Pancreas (tissue), 10 donors: ENCODE measurements around the gene OSBPL6. TPM values are rescaled to one million over a fixed set of nuclear protein-coding genes. Genes with fewer than 3 reads are reported as not detected.

ENCODE experiments used
- ATAC-seq, 4 donors: fragments of 200-7000 bp; cut with Tn5 transposase; one replicate each; pipeline versions ENCODE4 v1.8.0 to v1.9.1; 2020; ENCODE audit warnings: mild to moderate bottlenecking in 4 of 4, moderate library complexity in 4 of 4
- DNase-seq, 6 donors: peaks; one replicate each; pipeline ENCODE4 v3.0.0-alpha.2; 2020
- FAIRE-seq: peaks from 2 replicates; lab custom pipeline; 2012; peaks lifted over from hg19 to GRCh38; lab: Jason Lieb, UNC
- H3K27ac ChIP-seq, 4 donors: fragments of 200-600 bp; sonication (generic); 1 replicate in 3 of 4; 2 replicates in 1 of 4; pipeline versions ENCODE4 v1.5.0 to v1.8.0; 2020
- H3K27me3 ChIP-seq, 4 donors: fragments of 200-600 bp; one replicate each; pipeline ENCODE4 v1.8.0; 2021
- H3K36me3 ChIP-seq, 3 donors: fragments of 200-600 bp; sonication (generic) in 1 of 3; one replicate each; pipeline versions ENCODE4 v1.5.0 to v1.8.0; 2020 to 2021
- H3K4me1 ChIP-seq, 3 donors: fragments of 200-600 bp; one replicate each; pipeline ENCODE4 v1.8.0; 2021
- H3K4me3 ChIP-seq, 4 donors: fragments of 200-600 bp; sonication (generic) in 2 of 4; one replicate each; pipeline versions ENCODE4 v1.5.0 to v1.8.0; 2020 to 2021
- H3K9me3 ChIP-seq, 4 donors: fragments of 200-600 bp; one replicate each; pipeline ENCODE4 v1.8.0; 2021
- WGBS, 2 donors: extraction: QIAGEN DNeasy Blood & Tissue Kit; methylation state at CpG; one replicate each; pipeline ENCODE4 v1.1.7; 2013; 5-methylcytosine and 5-hydroxymethylcytosine counted together
- intact Hi-C, 3 donors: fragments of 100-400 bp; cut with DNase I; formaldehyde crosslinking; loops; one replicate each; pipeline versions ENCODE4 v1.11.1 to v1.14.2; 2022
- polyA plus RNA-seq, 2 donors: library from polyadenylated mRNA; stranded (reverse); fragments of 200-250 nt; gene quantifications; one replicate each; pipeline ENCODE4 v1.2.3, GENCODE V29; 2013
- total RNA-seq, 6 donors: library from RNA; stranded (reverse); fragmentation: NEBNext Ultra II Directional in 4 of 6; extraction: Animal tissue kit (Norgen Biotek cat#: 25700) in 4 of 6; gene quantifications; one replicate each; pipeline versions ENCODE4 v1.2.1 to v1.2.4, GENCODE V29; 2021 to 2023
- TF ChIP-seq, protein P1 (sequence below), 4 donors: fragments of 200-600 bp; sonication (generic) in 3 of 4; IDR thresholded peaks; one replicate each; pipeline versions ENCODE4 v1.5.0 to v1.8.0; 2021; ENCODE audit warnings: antibody characterized with exemption in 4 of 4
- donor health status: healthy with polysubstance abuse.
- donor health status: DM: no; HTN: no; CAD: no; lungs with moderate emphysema.
- donor health status: DM: no; HTN: no; CAD: no.
- donor health status: control.
- donor health status: control.
- donor health status: Bipolar disorder and iron deficiency.
- donor health status: DM: yes; HTN: yes; CAD: no.
- donor health status: DM: no; HTN: no; CAD: no.
- donor health status: DM: no; HTN: no; CAD: no.
- donor health status: DM: yes; HTN: yes; CAD: no.

Gene OSBPL6
- total and polyA plus RNA-seq, 8 donors, result 0.30 to 1.4 (median 0.79) TPM

DNA sequence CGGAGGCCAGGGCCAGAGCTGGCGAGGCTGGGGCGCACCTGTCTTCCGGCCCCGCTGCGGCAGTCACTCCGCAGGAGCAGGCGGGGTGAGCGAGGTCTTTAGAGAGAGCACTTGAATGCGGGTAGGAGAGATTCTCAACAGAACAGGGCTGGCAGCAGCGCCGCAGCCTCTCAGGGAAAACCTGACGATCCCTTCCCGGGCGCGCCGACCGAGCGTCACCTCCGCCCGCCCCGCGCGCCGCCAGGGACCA, 256.1 kb downstream of the OSBPL6 start:
- Histone ChIP-seq H3K27ac (peak overlapping the region; percentile 92 to 99 (median 95)), H3K4me1 (peaks cover 10 to 22% (median 14%) of the 10 kb centered on the region in 3 donors), H3K27me3 (no peaks in the 10 kb centered on the region), H3K36me3 (peaks cover 0 to 10% (median 6%) of the 10 kb centered on the region in 3 donors), H3K9me3 (no peaks in the 10 kb centered on the region), H3K4me3 (peak overlapping the region; percentile 47 to 98 (median 86))
- TF ChIP-seq, protein P1, sequence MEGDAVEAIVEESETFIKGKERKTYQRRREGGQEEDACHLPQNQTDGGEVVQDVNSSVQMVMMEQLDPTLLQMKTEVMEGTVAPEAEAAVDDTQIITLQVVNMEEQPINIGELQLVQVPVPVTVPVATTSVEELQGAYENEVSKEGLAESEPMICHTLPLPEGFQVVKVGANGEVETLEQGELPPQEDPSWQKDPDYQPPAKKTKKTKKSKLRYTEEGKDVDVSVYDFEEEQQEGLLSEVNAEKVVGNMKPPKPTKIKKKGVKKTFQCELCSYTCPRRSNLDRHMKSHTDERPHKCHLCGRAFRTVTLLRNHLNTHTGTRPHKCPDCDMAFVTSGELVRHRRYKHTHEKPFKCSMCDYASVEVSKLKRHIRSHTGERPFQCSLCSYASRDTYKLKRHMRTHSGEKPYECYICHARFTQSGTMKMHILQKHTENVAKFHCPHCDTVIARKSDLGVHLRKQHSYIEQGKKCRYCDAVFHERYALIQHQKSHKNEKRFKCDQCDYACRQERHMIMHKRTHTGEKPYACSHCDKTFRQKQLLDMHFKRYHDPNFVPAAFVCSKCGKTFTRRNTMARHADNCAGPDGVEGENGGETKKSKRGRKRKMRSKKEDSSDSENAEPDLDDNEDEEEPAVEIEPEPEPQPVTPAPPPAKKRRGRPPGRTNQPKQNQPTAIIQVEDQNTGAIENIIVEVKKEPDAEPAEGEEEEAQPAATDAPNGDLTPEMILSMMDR (IDR thresholded peaks at IDR 0.05), result no peak
- intact Hi-C loops, result no loop called here
- ATAC-seq (no peak), FAIRE-seq (no peak), DNase-seq (peak in 1 of 6 donors; percentile 79)
- WGBS, 2 donors, result 1% methylated on average over 15 to 25 of the region's 25 CpGs

DNA sequence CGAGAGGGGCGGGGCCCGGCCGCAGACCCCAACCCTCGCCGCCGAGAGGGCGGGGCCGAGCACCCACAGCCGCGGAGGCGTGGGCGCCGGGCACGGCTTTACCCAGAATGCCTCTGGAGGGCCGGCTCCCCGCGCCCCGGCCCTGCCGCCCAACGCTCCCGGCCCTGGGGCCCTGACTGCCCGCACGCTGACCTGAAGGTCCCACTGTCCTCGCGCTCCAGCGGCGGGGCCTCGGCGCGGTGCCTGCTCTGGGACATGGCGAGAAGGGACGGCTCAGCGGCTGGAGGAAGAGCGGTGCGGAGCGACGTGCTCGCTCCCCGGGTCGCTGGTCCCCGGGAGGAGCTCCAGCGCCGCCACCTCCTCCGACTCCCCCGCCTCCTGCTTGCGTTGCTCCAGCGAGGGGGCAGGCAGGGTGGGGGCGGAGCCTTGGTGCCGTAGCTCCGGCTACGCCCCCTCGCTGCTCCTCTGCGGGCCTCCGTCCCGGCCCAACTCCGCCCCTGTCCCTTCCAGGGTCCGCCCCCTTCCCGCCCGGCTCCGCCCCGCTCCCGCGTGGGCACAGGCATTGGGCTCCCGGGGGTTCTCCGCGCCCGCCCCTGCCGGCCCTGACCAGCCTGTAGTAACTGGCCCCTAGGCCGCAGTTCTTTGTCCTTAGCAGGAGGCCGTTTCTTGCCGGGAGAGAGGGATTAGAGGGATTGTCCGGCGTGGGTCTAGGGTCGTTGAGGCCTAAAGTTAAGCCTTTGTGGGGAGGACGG, 256.6 kb downstream of the OSBPL6 start, which contains the start of the genes PJVK and PRKRA:
Gene PJVK, plus strand, starts transcription at position 605 of the 752 bp plus-strand sequence. CDS start 2,032 bp downstream, outside the sequence.
Gene PRKRA, minus strand, starts transcription at position 402 of the 752 bp plus-strand sequence. Its CDS starts 145 bp downstream, at position 257.
- ATAC-seq, result peak; percentile 92 to 98 (median 94)
- Histone ChIP-seq H3K27ac (peak within 1 kb of the TSS; percentile 92 to 99 (median 95)), H3K4me3 (peak within 1 kb of the TSS; percentile 47 to 98 (median 86)), H3K27me3 (no peaks in the 10 kb centered on the region), H3K9me3 (no peaks in the 10 kb centered on the region), H3K36me3 (peaks cover 0 to 6% (median 3%) of the 10 kb centered on the region in 3 donors), H3K4me1 (peaks cover 10 to 22% (median 14%) of the 10 kb centered on the region in 3 donors)
- DNase-seq, result peak; percentile 98 to 99 (median 99)
- WGBS, 2 donors, result 0% methylated on average over 52 to 76 of the region's 76 CpGs
- FAIRE-seq, result peak; percentile 60
- TF ChIP-seq, protein P1 (IDR thresholded peaks at IDR 0.05), result no peak
- intact Hi-C loops, result no loop called here

DNA sequence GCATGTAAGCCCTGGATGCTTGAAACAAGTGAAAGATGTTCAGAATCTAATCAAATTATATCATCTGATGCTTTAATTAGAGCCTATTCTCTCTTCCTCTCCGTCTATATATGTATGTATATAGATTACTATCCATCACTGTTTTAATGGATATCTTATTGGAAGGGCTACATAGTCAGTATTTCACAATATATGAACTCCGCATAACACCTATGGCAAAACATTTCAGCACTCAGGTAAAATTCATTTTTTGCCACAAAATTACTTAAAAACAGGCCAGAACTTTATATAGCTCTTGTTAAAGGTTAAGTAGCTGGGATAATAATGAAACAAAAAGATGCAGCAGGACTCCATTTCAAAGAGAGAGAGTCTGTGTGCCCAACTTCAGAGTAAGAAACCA, 258.0 kb downstream of the OSBPL6 start:
- ATAC-seq (no peak), DNase-seq (no peak), FAIRE-seq (no peak)
- intact Hi-C loops, result no loop called here
- peaks cover 10 to 22% (median 14%) of the 10 kb centered on the region in 3 donors for H3K4me1 ChIP-seq
- WGBS, 2 donors, result 96 to 98% methylated on average over 2 of the region's 2 CpGs
- H3K4me3 ChIP-seq, result no peak overlapping the region
- no peaks in the 10 kb centered on the region for H3K9me3 ChIP-seq
- TF ChIP-seq, protein P1 (IDR thresholded peaks at IDR 0.05), result no peak
- no peak overlapping the region for H3K27ac ChIP-seq
- no peaks in the 10 kb centered on the region for H3K36me3 ChIP-seq
- no peaks in the 10 kb centered on the region for H3K27me3 ChIP-seq

Other genes starting within 250 kb of the OSBPL6 start
- 1 to 10 TPM; 1.2 to 5.0 (median 1.9) TPM for gene PDE11A, start 121.7 kb upstream of the OSBPL6 start, total RNA-seq
- gene PDE11A, start 121.7 kb upstream of the OSBPL6 start, polyA plus RNA-seq, result 1 to 10 TPM in 1 of 2 donors, under 1 TPM in 1; 0.28 to 1.5 TPM
- gene RBM45, start 82.1 kb upstream of the OSBPL6 start, total RNA-seq, result 1 to 10 TPM; 5.0 to 8.0 (median 6.0) TPM
- 1 to 10 TPM; 8.4 to 9.4 TPM for gene RBM45, start 82.1 kb upstream of the OSBPL6 start, polyA plus RNA-seq